Stimulated activated memory B cell treated with anti-CD40 and anti-IgM and Interleukin-4, amounts not matched to agents 10 μg/mL and 1 μg/mL and 100 μg/mL, for 72 hours (primary cell): ENCODE data around the gene CADM1.

ENCODE experiments used
- ATAC-seq: fragments of 150-1000 bp; cut with Tn5 transposase; 2 replicates; pipeline ENCODE4 v1.10.0; 2021
- H3K27ac Mint-ChIP-seq: one replicate; pipeline ENCODE4 v1.8.0; 2022; ENCODE audit warnings: mild to moderate bottlenecking, mixed read lengths
- H3K27me3 Mint-ChIP-seq: one replicate; pipeline ENCODE4 v1.8.0; 2022; ENCODE audit warnings: mixed read lengths
- H3K36me3 Mint-ChIP-seq: one replicate; pipeline ENCODE4 v1.8.0; 2022; ENCODE audit warnings: mixed read lengths
- H3K4me1 Mint-ChIP-seq: one replicate; pipeline ENCODE4 v1.8.0; 2022; ENCODE audit warnings: mixed read lengths
- H3K4me3 Mint-ChIP-seq: one replicate; pipeline ENCODE4 v1.8.0; 2022; ENCODE audit warnings: mild to moderate bottlenecking, moderate library complexity, mixed read lengths
- H3K9me3 Mint-ChIP-seq: one replicate; pipeline ENCODE4 v1.8.0; 2022; ENCODE audit warnings: mixed read lengths

The CADM1 gene

GRCh38 chr11:115390441-115390840 lies 113.8 kb downstream of the CADM1 start:
- H3K4me1 Mint-ChIP-seq: peaks cover 7% of the 10 kb centered on the region
- no peaks in the 10 kb centered on the region for H3K9me3 Mint-ChIP-seq
- no peak overlapping the region for H3K4me3 Mint-ChIP-seq
- no peaks in the 10 kb centered on the region for H3K36me3 Mint-ChIP-seq
- peaks cover 30% of the 10 kb centered on the region for H3K27me3 Mint-ChIP-seq
- ATAC-seq: no peak
- no peak overlapping the region for H3K27ac Mint-ChIP-seq

- no peaks in the 10 kb centered on the region for H3K9me3 Mint-ChIP-seq
- H3K4me1 Mint-ChIP-seq: peaks cover 7% of the 10 kb centered on the region
- ATAC-seq: no peak
- no peaks in the 10 kb centered on the region for H3K36me3 Mint-ChIP-seq
- H3K27ac Mint-ChIP-seq: no peak overlapping the region
- peaks cover 30% of the 10 kb centered on the region for H3K27me3 Mint-ChIP-seq
- H3K4me3 Mint-ChIP-seq: no peak overlapping the region
Measured at GRCh38 chr11:115389790-115390189, 114.4 kb downstream of the CADM1 start.

DNA sequence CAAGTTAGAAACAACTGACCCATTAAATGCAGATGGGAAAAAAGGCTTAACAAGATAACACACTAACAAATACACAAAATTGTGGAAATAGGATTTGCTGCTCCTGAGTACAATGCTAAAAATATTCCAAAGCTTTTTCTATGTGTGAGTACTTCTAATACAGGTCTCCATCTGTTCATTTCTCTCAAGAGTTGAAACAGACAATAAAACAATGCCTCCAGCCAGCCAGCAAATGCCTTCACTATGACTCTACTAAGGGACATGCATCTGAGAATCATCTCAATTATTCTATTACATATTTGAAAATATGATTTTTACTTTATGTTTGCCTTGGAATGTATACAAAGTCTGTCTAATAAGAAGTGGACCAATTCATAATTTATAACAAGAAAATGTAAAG lies 119.0 kb downstream of the CADM1 start:
- no peak overlapping the region for H3K27ac Mint-ChIP-seq
- H3K4me1 Mint-ChIP-seq: peaks cover 5% of the 10 kb centered on the region
- H3K36me3 Mint-ChIP-seq: no peaks in the 10 kb centered on the region
- no peak for ATAC-seq
- H3K4me3 Mint-ChIP-seq: no peak overlapping the region
- H3K27me3 Mint-ChIP-seq: peaks cover 25% of the 10 kb centered on the region
- no peaks in the 10 kb centered on the region for H3K9me3 Mint-ChIP-seq

DNA sequence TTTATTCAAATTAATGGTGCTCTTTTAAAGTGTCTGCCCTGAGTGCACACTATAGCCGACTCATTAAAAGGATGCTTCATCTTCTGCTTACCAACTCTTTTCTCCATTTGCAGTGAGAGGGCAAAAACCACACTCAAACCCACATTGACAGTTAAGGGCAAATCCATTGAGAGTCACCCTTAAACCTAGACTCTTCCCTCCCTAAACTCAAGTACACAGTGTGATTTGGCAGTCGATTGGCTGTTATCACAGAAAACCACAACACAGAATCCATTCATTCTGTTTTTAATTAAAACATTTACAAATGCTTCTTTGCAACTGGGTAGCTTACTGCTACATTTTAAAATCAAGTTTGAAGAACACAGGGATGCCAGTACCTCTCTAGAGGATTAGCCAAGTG lies 120.0 kb downstream of the CADM1 start:
- Mint-ChIP-seq H3K27ac (no peak overlapping the region), H3K36me3 (no peaks in the 10 kb centered on the region), H3K27me3 (peaks cover 21% of the 10 kb centered on the region), H3K9me3 (no peaks in the 10 kb centered on the region), H3K4me3 (no peak overlapping the region), H3K4me1 (peaks cover 7% of the 10 kb centered on the region)
- no peak for ATAC-seq

DNA sequence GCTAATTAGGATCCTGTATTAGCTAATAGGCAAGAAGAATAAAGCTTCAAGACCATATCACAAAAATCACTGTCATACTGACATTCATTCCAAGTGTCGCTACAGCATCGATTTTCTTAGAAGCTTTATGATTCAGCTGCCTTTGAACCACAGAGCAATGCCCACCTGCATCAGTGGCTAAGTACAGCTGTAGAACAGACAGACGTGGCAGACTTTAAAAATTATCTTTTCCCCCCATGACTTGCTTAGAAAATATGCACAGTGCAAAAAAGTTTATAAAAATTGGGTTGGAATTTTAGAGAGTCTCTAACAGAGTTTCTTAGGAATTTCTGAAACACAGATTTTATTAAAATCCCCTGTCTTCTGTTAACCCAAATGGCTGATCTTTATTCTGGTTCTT lies 120.8 kb downstream of the CADM1 start:
- ATAC-seq: no peak
- peaks cover 18% of the 10 kb centered on the region for H3K27me3 Mint-ChIP-seq

GRCh38 chr11:115379528-115379927 lies 124.7 kb downstream of the CADM1 start:
- H3K9me3 Mint-ChIP-seq: no peaks in the 10 kb centered on the region
- ATAC-seq: no peak
- no peaks in the 10 kb centered on the region for H3K27me3 Mint-ChIP-seq
- H3K4me1 Mint-ChIP-seq: peaks cover 7% of the 10 kb centered on the region
- H3K36me3 Mint-ChIP-seq: no peaks in the 10 kb centered on the region
- no peak overlapping the region for H3K27ac Mint-ChIP-seq
- H3K4me3 Mint-ChIP-seq: no peak overlapping the region

More for the DNA sequence above, 120.8 kb downstream of the CADM1 start:
- no peaks in the 10 kb centered on the region for H3K36me3 Mint-ChIP-seq
- no peaks in the 10 kb centered on the region for H3K9me3 Mint-ChIP-seq
- H3K4me1 Mint-ChIP-seq: peaks cover 7% of the 10 kb centered on the region
- no peak overlapping the region for H3K4me3 Mint-ChIP-seq
- H3K27ac Mint-ChIP-seq: no peak overlapping the region

DNA sequence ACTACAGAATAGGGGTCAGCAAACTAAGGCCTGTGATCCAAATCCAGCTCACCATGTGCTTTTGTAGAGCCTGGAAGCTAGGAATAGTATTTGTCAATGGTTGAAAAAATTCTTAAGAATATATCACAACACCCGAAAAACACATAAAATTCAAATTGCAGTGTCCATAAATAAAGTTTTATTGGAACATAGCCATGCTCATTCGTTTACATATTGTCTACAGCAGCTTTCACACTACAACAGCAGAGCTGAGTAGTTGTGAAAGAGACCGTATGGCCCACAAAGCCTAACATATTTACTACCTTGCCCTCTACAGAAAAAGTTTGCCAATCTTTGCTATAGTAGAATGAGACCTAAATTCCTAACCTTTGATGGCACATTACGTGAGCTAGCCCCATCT lies 125.7 kb downstream of the CADM1 start:
- H3K4me3 Mint-ChIP-seq: no peak overlapping the region
- H3K36me3 Mint-ChIP-seq: no peaks in the 10 kb centered on the region
- H3K9me3 Mint-ChIP-seq: no peaks in the 10 kb centered on the region
- H3K4me1 Mint-ChIP-seq: peaks cover 7% of the 10 kb centered on the region
- H3K27ac Mint-ChIP-seq: no peak overlapping the region
- H3K27me3 Mint-ChIP-seq: no peaks in the 10 kb centered on the region
- no peak for ATAC-seq

- no peaks in the 10 kb centered on the region for H3K9me3 Mint-ChIP-seq
Measured at GRCh38 chr11:115377882-115378296, 126.3 kb downstream of the CADM1 start.

DNA sequence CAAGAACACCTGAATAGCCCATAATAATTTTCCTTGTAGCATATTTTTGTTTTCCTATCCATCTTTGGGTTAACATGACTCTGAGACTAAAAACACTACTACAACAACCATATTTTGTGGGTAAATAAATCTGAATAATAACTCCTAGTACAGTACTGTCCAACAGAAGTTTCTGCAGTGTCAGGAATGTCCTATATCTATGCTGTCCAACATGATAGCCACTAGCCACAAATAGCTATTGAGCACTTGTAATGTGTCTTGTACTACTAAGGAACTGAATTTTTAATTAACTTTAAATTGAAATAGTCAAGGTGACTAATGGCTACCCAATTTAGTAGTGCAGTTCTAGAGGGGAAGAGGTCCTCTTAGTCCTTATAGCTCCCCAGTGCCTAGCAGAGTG lies 135.6 kb downstream of the CADM1 start:
- H3K27me3 Mint-ChIP-seq: peaks cover 9% of the 10 kb centered on the region
- H3K36me3 Mint-ChIP-seq: no peaks in the 10 kb centered on the region

More at GRCh38 chr11:115377882-115378296, 126.3 kb downstream of the CADM1 start:
- Mint-ChIP-seq H3K36me3 (no peaks in the 10 kb centered on the region), H3K27me3 (no peaks in the 10 kb centered on the region), H3K4me1 (peaks cover 7% of the 10 kb centered on the region), H3K4me3 (no peak overlapping the region), H3K27ac (no peak overlapping the region)
- ATAC-seq: no peak

DNA sequence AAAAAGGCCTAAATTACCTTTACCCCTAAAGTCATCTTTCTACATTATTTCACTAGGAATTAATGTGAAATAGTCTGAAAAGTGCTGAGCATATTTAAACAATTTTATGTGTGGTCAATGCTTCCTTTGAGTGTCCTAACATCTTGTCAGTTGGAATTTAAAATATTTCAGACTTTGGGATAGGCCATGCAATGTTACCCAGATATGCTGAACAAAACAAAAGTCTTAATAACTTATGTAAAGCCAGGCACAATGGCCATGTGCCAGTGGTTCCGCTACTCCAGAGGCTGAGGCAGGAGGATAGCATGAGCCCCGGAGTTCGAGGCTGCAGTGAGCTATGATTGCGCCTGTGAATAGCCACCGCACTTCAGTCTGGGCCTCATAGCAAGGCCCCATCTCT lies 137.4 kb downstream of the CADM1 start:
- H3K27ac Mint-ChIP-seq: no peak overlapping the region
- H3K36me3 Mint-ChIP-seq: no peaks in the 10 kb centered on the region
- no peak for ATAC-seq
- no peaks in the 10 kb centered on the region for H3K4me1 Mint-ChIP-seq
- H3K27me3 Mint-ChIP-seq: peaks cover 9% of the 10 kb centered on the region
- H3K9me3 Mint-ChIP-seq: no peaks in the 10 kb centered on the region
- no peak overlapping the region for H3K4me3 Mint-ChIP-seq

More for the DNA sequence above, 135.6 kb downstream of the CADM1 start:
- Mint-ChIP-seq H3K9me3 (no peaks in the 10 kb centered on the region), H3K4me1 (no peaks in the 10 kb centered on the region), H3K27ac (no peak overlapping the region), H3K4me3 (no peak overlapping the region)
- no peak for ATAC-seq

- Mint-ChIP-seq H3K9me3 (no peaks in the 10 kb centered on the region), H3K36me3 (no peaks in the 10 kb centered on the region), H3K27me3 (peaks cover 1% of the 10 kb centered on the region), H3K4me1 (no peaks in the 10 kb centered on the region), H3K4me3 (no peak overlapping the region), H3K27ac (no peak overlapping the region)
- ATAC-seq: no peak
Measured at GRCh38 chr11:115365907-115366306, 138.3 kb downstream of the CADM1 start.

GRCh38 chr11:115364896-115365295 lies 139.3 kb downstream of the CADM1 start:
- H3K4me3 Mint-ChIP-seq: no peak overlapping the region
- H3K36me3 Mint-ChIP-seq: no peaks in the 10 kb centered on the region
- no peaks in the 10 kb centered on the region for H3K9me3 Mint-ChIP-seq
- no peak for ATAC-seq
- no peaks in the 10 kb centered on the region for H3K4me1 Mint-ChIP-seq
- H3K27me3 Mint-ChIP-seq: no peaks in the 10 kb centered on the region
- H3K27ac Mint-ChIP-seq: no peak overlapping the region

GRCh38 chr11:115363921-115364320 lies 140.3 kb downstream of the CADM1 start:
- no peak overlapping the region for H3K4me3 Mint-ChIP-seq
- H3K4me1 Mint-ChIP-seq: no peaks in the 10 kb centered on the region
- no peaks in the 10 kb centered on the region for H3K27me3 Mint-ChIP-seq
- ATAC-seq: no peak
- no peaks in the 10 kb centered on the region for H3K36me3 Mint-ChIP-seq
- no peak overlapping the region for H3K27ac Mint-ChIP-seq
- H3K9me3 Mint-ChIP-seq: no peaks in the 10 kb centered on the region

DNA sequence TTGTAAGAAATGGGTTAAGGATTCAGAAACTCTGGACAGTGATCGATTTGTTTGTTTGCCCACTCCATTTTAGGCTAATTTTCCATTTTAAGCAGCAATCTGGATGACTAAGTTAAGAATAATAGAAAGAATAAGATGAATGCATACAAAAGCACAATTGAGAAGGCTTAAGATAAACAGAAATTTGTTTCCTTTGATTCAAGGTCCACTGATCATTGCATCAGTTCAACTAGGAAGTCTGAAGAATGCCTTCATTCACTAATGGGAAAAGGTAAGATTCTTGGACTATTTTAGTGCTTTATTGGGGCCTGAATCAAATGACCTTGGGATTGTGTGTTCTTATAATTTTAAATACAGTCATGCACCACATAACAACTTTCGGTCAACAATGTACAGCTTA lies 140.8 kb downstream of the CADM1 start:
- Mint-ChIP-seq H3K27ac (no peak overlapping the region), H3K4me3 (no peak overlapping the region), H3K4me1 (no peaks in the 10 kb centered on the region), H3K9me3 (no peaks in the 10 kb centered on the region), H3K36me3 (no peaks in the 10 kb centered on the region), H3K27me3 (no peaks in the 10 kb centered on the region)
- ATAC-seq: no peak

GRCh38 chr11:115362997-115363396 lies 141.2 kb downstream of the CADM1 start:
- Mint-ChIP-seq H3K36me3 (no peaks in the 10 kb centered on the region), H3K27me3 (no peaks in the 10 kb centered on the region), H3K9me3 (no peaks in the 10 kb centered on the region), H3K4me1 (no peaks in the 10 kb centered on the region), H3K27ac (no peak overlapping the region), H3K4me3 (no peak overlapping the region)
- no peak for ATAC-seq

- Mint-ChIP-seq H3K27me3 (no peaks in the 10 kb centered on the region), H3K27ac (no peak overlapping the region), H3K36me3 (no peaks in the 10 kb centered on the region), H3K4me1 (no peaks in the 10 kb centered on the region), H3K9me3 (no peaks in the 10 kb centered on the region), H3K4me3 (no peak overlapping the region)
- no peak for ATAC-seq
Measured at GRCh38 chr11:115361025-115361424, 143.2 kb downstream of the CADM1 start.
